Muscle layer of colon (tissue), 2 donors: ENCODE data around the gene USP22.
"Not testable (repeated sequence)": the region's sequence is repeated elsewhere in the genome, so short reads cannot be mapped to it uniquely, and the experiment has no call there.

Source experiments
- H3K27ac ChIP-seq: one replicate; pipeline ENCODE4 v1.7.0; 2013; ENCODE audit warnings: low read depth, mild to moderate bottlenecking, low read length, moderate library complexity
- H3K27me3 ChIP-seq, 2 donors: one replicate each; pipeline ENCODE4 v1.7.0; 2013; ENCODE audit warnings: low read length in 2 of 2, mild to moderate bottlenecking in 2 of 2; ENCODE audit not compliant: insufficient read depth in 2 of 2, control insufficient read depth in 1 of 2
- H3K36me3 ChIP-seq: one replicate; pipeline ENCODE4 v1.7.0; 2013; ENCODE audit warnings: mild to moderate bottlenecking, low read length; ENCODE audit not compliant: insufficient read depth
- H3K4me1 ChIP-seq: one replicate; pipeline ENCODE4 v1.7.0; 2013; ENCODE audit warnings: mild to moderate bottlenecking, low read length; ENCODE audit not compliant: insufficient read depth
- H3K4me3 ChIP-seq, 2 donors: one replicate each; pipeline ENCODE4 v1.7.0; 2013; ENCODE audit warnings: low read length in 2 of 2, low read depth in 1 of 2, mild to moderate bottlenecking in 1 of 2, moderate library complexity in 1 of 2
- H3K9ac ChIP-seq: one replicate; pipeline ENCODE4 v1.7.0; 2013; ENCODE audit warnings: low read length
- H3K9me3 ChIP-seq: one replicate; pipeline ENCODE4 v1.7.0; 2013; ENCODE audit warnings: mild to moderate bottlenecking, low read length
- donor health status: abdominal sarcoma.
- donor health status: Adenocarcinoma of cecum.

USP22 gene

GRCh38 chr17:20977609-20978253 lies 65.1 kb downstream of the USP22 start:
- H3K27me3 ChIP-seq, H3K36me3 ChIP-seq, H3K4me3 ChIP-seq, H3K9ac ChIP-seq, H3K9me3 ChIP-seq, H3K4me1 ChIP-seq, H3K27ac ChIP-seq: not testable (repeated sequence)

DNA sequence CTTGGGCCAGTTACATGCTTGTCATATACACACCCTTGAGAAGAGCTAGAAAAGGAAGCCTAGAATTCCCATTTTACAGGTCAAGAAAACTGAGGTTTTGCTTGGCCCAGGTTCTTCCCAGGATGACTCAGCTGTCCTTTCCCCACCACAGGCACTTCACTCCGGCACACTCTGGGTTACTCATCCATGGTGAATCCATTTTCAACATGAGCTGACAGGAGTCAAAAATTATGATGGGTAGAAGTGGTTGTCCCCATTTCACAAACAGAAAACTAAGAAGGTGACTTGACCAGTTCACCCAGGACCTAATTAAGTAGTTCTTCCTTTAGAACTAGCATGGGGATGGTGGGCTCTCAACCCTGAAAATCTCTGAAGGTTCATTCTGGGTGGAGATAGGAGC lies 67.2 kb downstream of the USP22 start:
- Histone ChIP-seq H3K9me3 (no peaks in the 10 kb centered on the region), H3K9ac (no peak overlapping the region), H3K27me3 (peaks cover 0 to 3% of the 10 kb centered on the region in 2 donors), H3K36me3 (no peaks in the 10 kb centered on the region), H3K4me1 (no peaks in the 10 kb centered on the region), H3K27ac (no peak overlapping the region), H3K4me3 (no peak overlapping the region)

- Histone ChIP-seq H3K4me3 (no peak overlapping the region), H3K27ac (no peak overlapping the region), H3K9ac (no peak overlapping the region), H3K27me3 (no peaks in the 10 kb centered on the region), H3K9me3 (no peaks in the 10 kb centered on the region), H3K36me3 (no peaks in the 10 kb centered on the region), H3K4me1 (no peaks in the 10 kb centered on the region)
Observed at GRCh38 chr17:20970329-20970728, 72.5 kb downstream of the USP22 start.

DNA sequence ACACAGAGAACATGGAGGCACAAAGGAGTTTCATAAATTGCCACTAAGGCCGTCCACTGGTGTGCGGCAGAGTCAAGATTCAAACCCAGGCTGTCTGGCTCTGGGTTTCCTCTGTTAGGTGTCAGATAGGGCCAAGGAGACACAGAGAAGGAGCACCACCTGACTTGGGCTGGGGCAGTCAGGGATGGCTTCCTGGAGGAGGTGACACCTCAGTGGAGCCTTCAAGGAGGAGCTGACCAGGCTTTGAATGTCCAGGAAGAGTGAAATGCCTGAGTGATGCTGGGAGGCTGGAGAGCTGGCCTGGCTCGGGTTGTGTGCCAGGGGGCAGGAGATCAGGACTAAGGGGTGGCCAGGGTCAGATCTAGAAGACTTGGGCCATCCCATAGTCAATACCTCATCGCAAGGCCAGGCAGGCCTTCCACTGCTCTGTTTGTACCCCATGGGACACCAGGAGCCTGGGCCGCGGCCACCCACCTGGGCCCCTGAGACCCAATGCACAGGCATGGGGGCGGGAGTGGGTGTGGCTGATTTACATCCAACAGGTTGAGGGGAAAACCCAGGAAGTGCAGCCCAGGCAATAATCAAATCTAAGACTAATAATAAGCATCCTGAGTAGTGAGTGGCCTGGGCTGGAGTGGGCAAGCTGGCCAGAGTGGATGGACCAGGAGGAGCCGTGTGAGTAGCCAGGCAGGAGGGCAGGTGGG lies 73.7 kb downstream of the USP22 start:
- Histone ChIP-seq H3K36me3 (no peaks in the 10 kb centered on the region), H3K9ac (no peak overlapping the region), H3K27ac (no peak overlapping the region), H3K4me1 (no peaks in the 10 kb centered on the region), H3K9me3 (no peaks in the 10 kb centered on the region), H3K4me3 (no peak overlapping the region), H3K27me3 (no peaks in the 10 kb centered on the region)

DNA sequence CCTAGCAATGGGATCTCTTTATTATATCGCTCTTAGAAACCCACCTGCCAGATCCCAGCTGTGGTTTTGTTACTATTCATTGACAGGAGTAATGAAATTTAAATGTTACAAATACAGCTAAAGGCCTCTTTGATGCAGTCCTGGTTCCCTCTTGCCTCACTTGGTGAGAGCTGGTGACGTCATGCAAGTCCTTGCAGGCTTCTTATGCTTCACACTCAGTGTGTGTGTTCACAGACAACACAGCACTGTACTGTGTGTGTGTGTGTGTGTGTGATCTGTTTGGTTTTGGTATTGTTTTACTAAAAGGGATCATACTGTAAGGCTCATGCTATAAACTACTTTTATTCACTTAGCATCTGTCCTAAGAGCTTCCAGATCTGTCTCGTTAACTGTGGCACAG lies 75.0 kb downstream of the USP22 start:
- no peaks in the 10 kb centered on the region for H3K9me3 ChIP-seq
- H3K4me1 ChIP-seq, result no peaks in the 10 kb centered on the region
- H3K4me3 ChIP-seq, result no peak overlapping the region
- H3K36me3 ChIP-seq, result no peaks in the 10 kb centered on the region
- no peaks in the 10 kb centered on the region for H3K27me3 ChIP-seq
- no peak overlapping the region for H3K27ac ChIP-seq
- H3K9ac ChIP-seq, result no peak overlapping the region

GRCh38 chr17:20966870-20967269 lies 75.9 kb downstream of the USP22 start:
- no peaks in the 10 kb centered on the region for H3K4me1 ChIP-seq
- no peaks in the 10 kb centered on the region for H3K27me3 ChIP-seq
- H3K9ac ChIP-seq, result no peak overlapping the region
- no peak overlapping the region for H3K4me3 ChIP-seq
- no peaks in the 10 kb centered on the region for H3K9me3 ChIP-seq
- no peak overlapping the region for H3K27ac ChIP-seq
- no peaks in the 10 kb centered on the region for H3K36me3 ChIP-seq

DNA sequence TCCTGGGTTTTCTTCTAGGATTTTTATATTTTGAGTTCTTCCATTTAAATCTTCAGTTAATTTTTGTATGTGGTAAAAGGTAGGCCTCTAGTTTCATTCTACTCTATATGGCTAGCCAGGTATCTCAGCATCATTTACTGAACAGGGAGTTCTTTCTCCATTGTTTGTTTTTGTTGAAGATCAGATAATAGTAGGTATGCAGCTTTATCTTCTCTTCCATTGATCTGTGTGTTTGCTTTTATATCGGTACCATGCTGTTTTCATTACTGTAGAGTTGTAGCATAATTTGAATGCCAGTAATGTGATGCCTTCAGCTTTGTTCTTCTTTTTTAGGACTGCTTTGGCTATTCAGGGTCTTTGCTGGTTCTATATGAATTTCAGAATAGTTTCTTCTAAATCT lies 77.3 kb downstream of the USP22 start:
- Histone ChIP-seq H3K4me1 (no peaks in the 10 kb centered on the region), H3K9ac (no peak overlapping the region), H3K27me3 (no peaks in the 10 kb centered on the region), H3K4me3 (no peak overlapping the region), H3K9me3 (no peaks in the 10 kb centered on the region), H3K27ac (no peak overlapping the region), H3K36me3 (no peaks in the 10 kb centered on the region)

DNA sequence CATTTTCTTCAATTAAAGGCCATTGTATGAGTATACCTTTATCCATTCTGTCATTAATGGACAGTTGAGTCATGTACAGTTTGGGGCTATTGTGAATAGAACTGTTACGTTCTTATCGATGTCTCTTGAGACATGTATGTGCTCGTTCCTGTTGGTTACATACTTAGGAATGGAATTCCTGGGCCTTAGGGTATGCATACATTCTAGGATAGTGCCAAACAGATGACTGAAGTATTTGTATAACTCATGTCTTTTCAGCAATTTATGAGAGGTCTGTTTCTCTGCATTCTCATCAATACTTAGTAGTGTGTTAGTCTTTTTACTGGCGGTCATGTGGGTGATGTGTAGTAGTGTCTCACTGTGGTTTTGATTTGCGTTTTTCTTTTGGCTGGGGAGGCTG lies 81.2 kb downstream of the USP22 start:
- no peaks in the 10 kb centered on the region for H3K4me1 ChIP-seq
- no peak overlapping the region for H3K9ac ChIP-seq
- H3K36me3 ChIP-seq, result no peaks in the 10 kb centered on the region
- no peak overlapping the region for H3K4me3 ChIP-seq
- H3K27me3 ChIP-seq, result no peaks in the 10 kb centered on the region
- no peak overlapping the region for H3K27ac ChIP-seq
- H3K9me3 ChIP-seq, result no peaks in the 10 kb centered on the region

- no peak overlapping the region for H3K27ac ChIP-seq
- H3K4me3 ChIP-seq, result no peak overlapping the region
- no peaks in the 10 kb centered on the region for H3K9me3 ChIP-seq
- peaks cover 3% of the 10 kb centered on the region for H3K4me1 ChIP-seq
- H3K27me3 ChIP-seq, result no peaks in the 10 kb centered on the region
- H3K36me3 ChIP-seq, result no peaks in the 10 kb centered on the region
- no peak overlapping the region for H3K9ac ChIP-seq
Observed at GRCh38 chr17:20960871-20961270, 81.9 kb downstream of the USP22 start.

- H3K27ac ChIP-seq, result no peak overlapping the region
Observed at GRCh38 chr17:20955427-20956323, 87.1 kb downstream of the USP22 start.

DNA sequence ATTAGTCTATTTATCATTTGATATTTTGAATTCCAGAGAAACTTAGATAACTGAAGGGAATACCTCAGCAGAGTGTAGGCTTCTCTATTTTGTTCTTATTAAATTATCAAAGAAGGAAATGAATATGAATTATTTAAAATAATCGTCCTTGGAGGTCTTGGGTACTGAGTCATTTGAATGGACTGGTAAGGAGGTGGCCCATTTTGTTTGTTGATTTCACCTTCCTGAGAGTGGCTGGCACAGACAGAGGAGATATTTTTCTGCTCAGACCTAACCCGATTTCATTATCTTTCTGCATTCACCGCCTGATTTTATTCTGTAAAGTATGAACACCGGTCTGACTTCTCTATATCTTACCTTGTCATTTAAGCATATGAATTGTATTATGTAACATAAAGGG lies 88.0 kb downstream of the USP22 start:
- Histone ChIP-seq H3K4me3 (no peak overlapping the region), H3K36me3 (no peaks in the 10 kb centered on the region), H3K27ac (no peak overlapping the region), H3K9ac (no peak overlapping the region), H3K9me3 (no peaks in the 10 kb centered on the region), H3K27me3 (no peaks in the 10 kb centered on the region), H3K4me1 (peaks cover 14% of the 10 kb centered on the region)

More at GRCh38 chr17:20955427-20956323, 87.1 kb downstream of the USP22 start:
- peaks cover 14% of the 10 kb centered on the region for H3K4me1 ChIP-seq
- H3K36me3 ChIP-seq, result no peaks in the 10 kb centered on the region
- H3K4me3 ChIP-seq, result no peak overlapping the region
- no peak overlapping the region for H3K9ac ChIP-seq
- H3K9me3 ChIP-seq, result no peaks in the 10 kb centered on the region
- H3K27me3 ChIP-seq, result no peaks in the 10 kb centered on the region
